ENCODE results near the gene SLC39A11. TPM values are rescaled to one million over a fixed set of nuclear protein-coding genes. Genes with fewer than 3 reads are reported as not detected.

The SLC39A11 gene
- polyA plus RNA-seq, 3 donors = 16.6 to 27.9 (median 26.6) TPM

- Histone ChIP-seq H3K4me1 (ENCODE audit: control insufficient read depth in 1 of 2, insufficient read depth in 2 of 2, low read length in 2 of 2) (no peaks in the 10 kb centered on the region), H3K4me3 (replicated peaks in 1 of 3; ENCODE audit: low read depth in 2 of 3, low read length in 3 of 3) (no peak overlapping the region), H3K79me2 (ENCODE audit: insufficient read depth, low read length) (no peaks in the 10 kb centered on the region), H3K9me3 (replicated peaks in 1 of 2; ENCODE audit: control insufficient read depth in 1 of 2, insufficient read depth in 1 of 2, low read length in 2 of 2) (peaks cover 32 to 35% of the 10 kb centered on the region in 2 donors), H3K4me2 (replicated peaks; ENCODE audit: extremely low read depth, low read length, poor library complexity, severe bottlenecking) (no peak overlapping the region), H2AFZ (ENCODE audit: insufficient read depth, low read depth, low read length, poor library complexity, severe bottlenecking) (no peak overlapping the region), H3K36me3 (replicated peaks in 1 of 2; ENCODE audit: control insufficient read depth in 1 of 2, insufficient read depth in 2 of 2, low read length in 2 of 2) (peaks cover 12 to 46% of the 10 kb centered on the region in 2 donors), H4K20me1 (ENCODE audit: insufficient read depth, low read length) (no peaks in the 10 kb centered on the region), H3K9ac (ENCODE audit: insufficient read depth, low read length, poor library complexity, severe bottlenecking) (no peak overlapping the region), H3K27ac (ENCODE audit: low read depth in 1 of 2, low read length in 2 of 2) (no peak overlapping the region), H3K27me3 (ENCODE audit: control insufficient read depth in 2 of 2, insufficient read depth in 2 of 2, low read length in 2 of 2) (no peaks in the 10 kb centered on the region)
- TF ChIP-seq CTCF (IDR thresholded peaks at IDR 0.05) = no peak
- Mint-ChIP-seq H3K4me3 (no peak overlapping the region), H3K36me3 (peaks cover 44 to 47% of the 10 kb centered on the region in 2 donors), H3K4me1 (no peaks in the 10 kb centered on the region), H3K27ac (no peak overlapping the region), H3K27me3 (ENCODE audit: low read depth in 3 of 3) (peaks cover 0 to 4% (median 0%) of the 10 kb centered on the region in 3 donors), H3K9me3 (peaks cover 19 to 39% (median 24%) of the 10 kb centered on the region in 7 donors)
- no peak for DNase-seq
- 98% methylated on average over 5 of the region's 6 CpGs for WGBS (ENCODE audit: insufficient coverage)
- intact Hi-C loops (cut with micrococcal nuclease) = no loop called here
These were observed 302.8 kb downstream of the SLC39A11 start for GRCh38 chr17:72789711-72790110.

GRCh38 chr17:72788950-72789585 lies 303.4 kb downstream of the SLC39A11 start:
- WGBS (ENCODE audit: insufficient coverage) = 98% methylated on average over 18 of the region's 19 CpGs

More at GRCh38 chr17:72788950-72789585, 303.4 kb downstream of the SLC39A11 start:
- intact Hi-C loops (cut with micrococcal nuclease) = no loop called here
- Histone ChIP-seq H3K27ac (ENCODE audit: low read depth in 1 of 2, low read length in 2 of 2) (no peak overlapping the region), H2AFZ (ENCODE audit: insufficient read depth, low read depth, low read length, poor library complexity, severe bottlenecking) (no peak overlapping the region), H3K9me3 (replicated peaks in 1 of 2; ENCODE audit: control insufficient read depth in 1 of 2, insufficient read depth in 1 of 2, low read length in 2 of 2) (peaks cover 26 to 29% of the 10 kb centered on the region in 2 donors), H4K20me1 (ENCODE audit: insufficient read depth, low read length) (no peaks in the 10 kb centered on the region), H3K4me3 (replicated peaks in 1 of 3; ENCODE audit: low read depth in 2 of 3, low read length in 3 of 3) (no peak overlapping the region), H3K27me3 (ENCODE audit: control insufficient read depth in 2 of 2, insufficient read depth in 2 of 2, low read length in 2 of 2) (no peaks in the 10 kb centered on the region), H3K36me3 (replicated peaks in 1 of 2; ENCODE audit: control insufficient read depth in 1 of 2, insufficient read depth in 2 of 2, low read length in 2 of 2) (peaks cover 7 to 40% of the 10 kb centered on the region in 2 donors), H3K9ac (ENCODE audit: insufficient read depth, low read length, poor library complexity, severe bottlenecking) (no peak overlapping the region), H3K79me2 (ENCODE audit: insufficient read depth, low read length) (no peaks in the 10 kb centered on the region), H3K4me1 (ENCODE audit: control insufficient read depth in 1 of 2, insufficient read depth in 2 of 2, low read length in 2 of 2) (no peaks in the 10 kb centered on the region), H3K4me2 (replicated peaks; ENCODE audit: extremely low read depth, low read length, poor library complexity, severe bottlenecking) (no peak overlapping the region)
- H3K9me3 Mint-ChIP-seq = peaks cover 15 to 34% (median 18%) of the 10 kb centered on the region in 7 donors
- no peaks in the 10 kb centered on the region for H3K4me1 Mint-ChIP-seq
- H3K27me3 Mint-ChIP-seq (ENCODE audit: low read depth in 3 of 3) = peaks cover 0 to 4% (median 0%) of the 10 kb centered on the region in 3 donors
- peaks cover 37 to 44% of the 10 kb centered on the region in 2 donors for H3K36me3 Mint-ChIP-seq
- no peak for TF ChIP-seq CTCF (IDR thresholded peaks at IDR 0.05)
- H3K4me3 Mint-ChIP-seq = no peak overlapping the region
- peak overlapping the region in 1 of 7 donors; percentile 23 for H3K27ac Mint-ChIP-seq
- DNase-seq = no peak
